ENCODE results near the gene TRIM42. TPM values are rescaled to one million over a fixed set of nuclear protein-coding genes. Genes with fewer than 3 reads are reported as not detected.

The TRIM42 gene
- polyA plus RNA-seq, 1 donor from 2014 or later, result not detected

DNA sequence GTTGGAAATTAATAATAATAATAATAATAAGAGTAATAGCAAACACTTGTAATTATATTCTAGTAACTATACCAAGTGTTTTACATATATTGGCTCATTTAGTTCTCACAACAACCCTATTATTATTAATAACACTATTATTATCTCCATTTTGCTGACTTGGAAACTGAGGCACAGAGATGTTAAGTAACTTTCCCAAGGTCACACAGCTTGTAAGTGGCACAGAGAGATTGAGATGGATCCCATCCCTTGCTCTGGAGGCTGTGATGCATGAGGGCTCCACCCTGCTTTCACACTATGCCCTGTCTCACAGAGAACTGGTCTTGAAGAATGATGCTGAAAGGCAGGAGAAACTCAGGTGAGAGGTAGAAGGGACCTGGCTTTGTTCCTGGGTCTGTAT lies 31.9 kb downstream of the TRIM42 start:
- Histone ChIP-seq H4K20me1 (ENCODE audit: insufficient read depth) (no peaks in the 10 kb centered on the region), H3K27me3 (ENCODE audit: insufficient read depth, low read depth, low read length) (no peaks in the 10 kb centered on the region), H3K36me3 (ENCODE audit: insufficient read depth, low read length) (no peaks in the 10 kb centered on the region), H3F3A (ENCODE audit: insufficient read depth, low read length, poor library complexity, severe bottlenecking) (no peaks in the 10 kb centered on the region), H3K4me3 (ENCODE audit: low read length) (no peak overlapping the region), H3K9me3 (ENCODE audit: low read length) (no peaks in the 10 kb centered on the region), H3K9ac (ENCODE audit: low read length) (no peak overlapping the region), H3K79me2 (replicated peaks; ENCODE audit: insufficient read depth, low read length) (no peaks in the 10 kb centered on the region), H3K9me2 (ENCODE audit: insufficient read depth, low read length) (no peaks in the 10 kb centered on the region), H3K27ac (ENCODE audit: low read length) (no peak overlapping the region), H2AFZ (ENCODE audit: low read depth, low read length) (no peak overlapping the region), H3K4me2 (ENCODE audit: low read length) (no peak overlapping the region)
- TF ChIP-seq SMC3 (conservative IDR thresholded peaks at IDR 0.05; ENCODE audit: poor library complexity), result no peak
- TF ChIP-seq EZH2 (IDR thresholded peaks at IDR 0.05; ENCODE audit: borderline replicate concordance, insufficient read depth, low read length, poor library complexity, severe bottlenecking), result no peak

DNA sequence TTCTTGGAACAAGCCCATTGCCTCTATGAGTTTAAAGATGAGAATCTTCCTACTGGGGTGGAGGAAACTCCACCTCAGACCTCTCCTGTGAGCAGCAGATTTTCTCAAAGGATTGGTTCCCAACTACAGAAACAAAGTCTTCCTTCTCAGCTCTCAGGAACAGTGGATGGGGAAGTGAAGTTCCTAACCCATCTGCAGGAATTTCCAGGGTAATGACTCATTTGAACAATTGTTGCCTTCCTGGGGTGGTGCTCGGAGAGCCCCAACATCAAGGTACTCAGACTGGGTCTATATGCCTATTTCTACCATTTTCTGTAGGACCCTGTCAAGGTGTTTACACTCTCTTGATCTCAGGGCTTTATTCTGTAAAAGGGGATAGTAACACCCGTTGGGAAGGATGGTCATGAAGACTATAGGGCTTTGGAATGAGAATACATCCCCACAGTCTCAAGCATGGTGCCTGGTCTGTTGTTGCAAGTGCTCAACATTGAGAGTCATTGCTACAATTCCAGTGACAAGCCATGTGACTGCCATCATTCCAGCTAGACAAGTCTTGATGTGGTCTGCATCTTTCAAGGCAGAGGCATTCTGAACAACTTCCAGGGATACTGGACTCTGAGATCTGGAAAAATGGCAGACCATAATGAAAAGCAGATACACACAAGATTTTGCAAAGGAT lies 33.0 kb downstream of the TRIM42 start:
- no peaks in the 10 kb centered on the region for H4K20me1 ChIP-seq (ENCODE audit: insufficient read depth)
- H3F3A ChIP-seq (ENCODE audit: insufficient read depth, low read length, poor library complexity, severe bottlenecking), result no peaks in the 10 kb centered on the region
- H3K27ac ChIP-seq (ENCODE audit: low read length), result no peak overlapping the region
- H3K4me3 ChIP-seq (ENCODE audit: low read length), result no peak overlapping the region
- H3K4me2 ChIP-seq (ENCODE audit: low read length), result no peak overlapping the region
- H3K27me3 ChIP-seq (ENCODE audit: insufficient read depth, low read depth, low read length), result no peaks in the 10 kb centered on the region
- no peak overlapping the region for H3K9ac ChIP-seq (ENCODE audit: low read length)
- H3K36me3 ChIP-seq (ENCODE audit: insufficient read depth, low read length), result no peaks in the 10 kb centered on the region
- no peak overlapping the region for H2AFZ ChIP-seq (ENCODE audit: low read depth, low read length)
- H3K9me2 ChIP-seq (ENCODE audit: insufficient read depth, low read length), result no peaks in the 10 kb centered on the region
- no peaks in the 10 kb centered on the region for H3K9me3 ChIP-seq (ENCODE audit: low read length)
- no peaks in the 10 kb centered on the region for H3K79me2 ChIP-seq (replicated peaks; ENCODE audit: insufficient read depth, low read length)
- TF ChIP-seq, protein P1, sequence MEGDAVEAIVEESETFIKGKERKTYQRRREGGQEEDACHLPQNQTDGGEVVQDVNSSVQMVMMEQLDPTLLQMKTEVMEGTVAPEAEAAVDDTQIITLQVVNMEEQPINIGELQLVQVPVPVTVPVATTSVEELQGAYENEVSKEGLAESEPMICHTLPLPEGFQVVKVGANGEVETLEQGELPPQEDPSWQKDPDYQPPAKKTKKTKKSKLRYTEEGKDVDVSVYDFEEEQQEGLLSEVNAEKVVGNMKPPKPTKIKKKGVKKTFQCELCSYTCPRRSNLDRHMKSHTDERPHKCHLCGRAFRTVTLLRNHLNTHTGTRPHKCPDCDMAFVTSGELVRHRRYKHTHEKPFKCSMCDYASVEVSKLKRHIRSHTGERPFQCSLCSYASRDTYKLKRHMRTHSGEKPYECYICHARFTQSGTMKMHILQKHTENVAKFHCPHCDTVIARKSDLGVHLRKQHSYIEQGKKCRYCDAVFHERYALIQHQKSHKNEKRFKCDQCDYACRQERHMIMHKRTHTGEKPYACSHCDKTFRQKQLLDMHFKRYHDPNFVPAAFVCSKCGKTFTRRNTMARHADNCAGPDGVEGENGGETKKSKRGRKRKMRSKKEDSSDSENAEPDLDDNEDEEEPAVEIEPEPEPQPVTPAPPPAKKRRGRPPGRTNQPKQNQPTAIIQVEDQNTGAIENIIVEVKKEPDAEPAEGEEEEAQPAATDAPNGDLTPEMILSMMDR (IDR thresholded peaks at IDR 0.05; ENCODE audit: poor library complexity, severe bottlenecking), result no peak
- TF ChIP-seq POLR2AphosphoS5 (IDR thresholded peaks at IDR 0.05) (no peak), TAF1 (IDR thresholded peaks at IDR 0.05; ENCODE audit: low read depth) (no peak), EZH2 (IDR thresholded peaks at IDR 0.05; ENCODE audit: borderline replicate concordance, insufficient read depth, low read length, poor library complexity, severe bottlenecking) (no peak), SMC3 (conservative IDR thresholded peaks at IDR 0.05; ENCODE audit: poor library complexity) (no peak), MXI1 (conservative IDR thresholded peaks at IDR 0.05; ENCODE audit: poor library complexity, severe bottlenecking) (no peak)
- TF ChIP-seq, protein P2, sequence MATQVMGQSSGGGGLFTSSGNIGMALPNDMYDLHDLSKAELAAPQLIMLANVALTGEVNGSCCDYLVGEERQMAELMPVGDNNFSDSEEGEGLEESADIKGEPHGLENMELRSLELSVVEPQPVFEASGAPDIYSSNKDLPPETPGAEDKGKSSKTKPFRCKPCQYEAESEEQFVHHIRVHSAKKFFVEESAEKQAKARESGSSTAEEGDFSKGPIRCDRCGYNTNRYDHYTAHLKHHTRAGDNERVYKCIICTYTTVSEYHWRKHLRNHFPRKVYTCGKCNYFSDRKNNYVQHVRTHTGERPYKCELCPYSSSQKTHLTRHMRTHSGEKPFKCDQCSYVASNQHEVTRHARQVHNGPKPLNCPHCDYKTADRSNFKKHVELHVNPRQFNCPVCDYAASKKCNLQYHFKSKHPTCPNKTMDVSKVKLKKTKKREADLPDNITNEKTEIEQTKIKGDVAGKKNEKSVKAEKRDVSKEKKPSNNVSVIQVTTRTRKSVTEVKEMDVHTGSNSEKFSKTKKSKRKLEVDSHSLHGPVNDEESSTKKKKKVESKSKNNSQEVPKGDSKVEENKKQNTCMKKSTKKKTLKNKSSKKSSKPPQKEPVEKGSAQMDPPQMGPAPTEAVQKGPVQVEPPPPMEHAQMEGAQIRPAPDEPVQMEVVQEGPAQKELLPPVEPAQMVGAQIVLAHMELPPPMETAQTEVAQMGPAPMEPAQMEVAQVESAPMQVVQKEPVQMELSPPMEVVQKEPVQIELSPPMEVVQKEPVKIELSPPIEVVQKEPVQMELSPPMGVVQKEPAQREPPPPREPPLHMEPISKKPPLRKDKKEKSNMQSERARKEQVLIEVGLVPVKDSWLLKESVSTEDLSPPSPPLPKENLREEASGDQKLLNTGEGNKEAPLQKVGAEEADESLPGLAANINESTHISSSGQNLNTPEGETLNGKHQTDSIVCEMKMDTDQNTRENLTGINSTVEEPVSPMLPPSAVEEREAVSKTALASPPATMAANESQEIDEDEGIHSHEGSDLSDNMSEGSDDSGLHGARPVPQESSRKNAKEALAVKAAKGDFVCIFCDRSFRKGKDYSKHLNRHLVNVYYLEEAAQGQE (IDR thresholded peaks at IDR 0.05; ENCODE audit: borderline replicate concordance), result no peak

Measured in neural cell (in vitro differentiated cells).